DND-41 (cell line): ENCODE data around the gene ZNF343.
A peak's percentile ranks its signal among the peaks of the same experiment; 100 is the strongest.

Experiments used
- ATAC-seq: fragments of 200-7000 bp; cut with Tn5 transposase; 3 replicates; pipeline ENCODE4 v1.9.1; 2021; ENCODE audit warnings: low read depth; ENCODE audit not compliant: insufficient read depth
- DNase-seq: peaks from one replicate; pipeline ENCODE4 v3.0.0-alpha.2; 2020
- H2AFZ ChIP-seq: 2 replicates; pipeline ENCODE4 v1.6.0; 2012; ENCODE audit warnings: low read depth, low read length
- H3K27ac ChIP-seq: 2 replicates; pipeline ENCODE4 v1.5.1; 2012; ENCODE audit warnings: low read length, inconsistent platforms
- H3K27me3 ChIP-seq: fragments of 200-600 bp; sonication (generic); 2 replicates; pipeline ENCODE4 v1.6.0; 2012; ENCODE audit warnings: low read length, mild to moderate bottlenecking, inconsistent platforms; ENCODE audit not compliant: insufficient read depth, poor library complexity
- H3K36me3 ChIP-seq: 2 replicates; pipeline ENCODE4 v1.5.1; 2012; ENCODE audit warnings: low read length, inconsistent platforms; ENCODE audit not compliant: insufficient read depth
- H3K4me1 ChIP-seq: 2 replicates; pipeline ENCODE4 v1.5.1; 2012; ENCODE audit warnings: mild to moderate bottlenecking, low read length; ENCODE audit not compliant: insufficient read depth
- H3K4me2 ChIP-seq: 2 replicates; pipeline ENCODE4 v1.6.0; 2012; ENCODE audit warnings: mild to moderate bottlenecking, moderate library complexity, low read length, inconsistent platforms; ENCODE audit not compliant: insufficient read depth
- H3K4me3 ChIP-seq, 2 experiments: fragments of 200-600 bp in 1 of 2; shearing (Covaris generic) in 1 of 2; 2 replicates each; pipeline ENCODE4 v1.5.1; 2012 to 2016; ENCODE audit warnings: inconsistent platforms in 2 of 2, low read length in 2 of 2, mild to moderate bottlenecking in 2 of 2, low read depth in 1 of 2, moderate library complexity in 1 of 2
- H3K79me2 ChIP-seq: 2 replicates; pipeline ENCODE4 v1.6.0; 2012; ENCODE audit warnings: low read length, inconsistent platforms; ENCODE audit not compliant: insufficient read depth
- H3K9ac ChIP-seq: 2 replicates; pipeline ENCODE4 v1.6.0; 2012; ENCODE audit warnings: low read depth, mild to moderate bottlenecking, inconsistent platforms, low read length, moderate library complexity
- H3K9me3 ChIP-seq: 2 replicates; pipeline ENCODE4 v1.5.1; 2012; ENCODE audit warnings: low read length, moderate library complexity, mild to moderate bottlenecking, inconsistent platforms; ENCODE audit not compliant: insufficient read depth, severe bottlenecking
- H4K20me1 ChIP-seq: 2 replicates; pipeline ENCODE4 v1.6.0; 2012; ENCODE audit warnings: low read length; ENCODE audit not compliant: insufficient read depth
- EZH2 ChIP-seq: IDR thresholded peaks from 3 replicates; pipeline ENCODE4 v1.6.1; 2012; ENCODE audit warnings: borderline replicate concordance, low read depth, mild to moderate bottlenecking, moderate library complexity, low read length, inconsistent platforms; ENCODE audit not compliant: severe bottlenecking
- TF ChIP-seq, protein P1 (sequence below): IDR thresholded peaks from 2 replicates; pipeline ENCODE4 v1.5.1; 2012; ENCODE audit warnings: borderline replicate concordance, low read length, moderate library complexity, mild to moderate bottlenecking; ENCODE audit not compliant: poor library complexity, severe bottlenecking; ENCODE audit errors: extremely low read depth

The ZNF343 gene

DNA sequence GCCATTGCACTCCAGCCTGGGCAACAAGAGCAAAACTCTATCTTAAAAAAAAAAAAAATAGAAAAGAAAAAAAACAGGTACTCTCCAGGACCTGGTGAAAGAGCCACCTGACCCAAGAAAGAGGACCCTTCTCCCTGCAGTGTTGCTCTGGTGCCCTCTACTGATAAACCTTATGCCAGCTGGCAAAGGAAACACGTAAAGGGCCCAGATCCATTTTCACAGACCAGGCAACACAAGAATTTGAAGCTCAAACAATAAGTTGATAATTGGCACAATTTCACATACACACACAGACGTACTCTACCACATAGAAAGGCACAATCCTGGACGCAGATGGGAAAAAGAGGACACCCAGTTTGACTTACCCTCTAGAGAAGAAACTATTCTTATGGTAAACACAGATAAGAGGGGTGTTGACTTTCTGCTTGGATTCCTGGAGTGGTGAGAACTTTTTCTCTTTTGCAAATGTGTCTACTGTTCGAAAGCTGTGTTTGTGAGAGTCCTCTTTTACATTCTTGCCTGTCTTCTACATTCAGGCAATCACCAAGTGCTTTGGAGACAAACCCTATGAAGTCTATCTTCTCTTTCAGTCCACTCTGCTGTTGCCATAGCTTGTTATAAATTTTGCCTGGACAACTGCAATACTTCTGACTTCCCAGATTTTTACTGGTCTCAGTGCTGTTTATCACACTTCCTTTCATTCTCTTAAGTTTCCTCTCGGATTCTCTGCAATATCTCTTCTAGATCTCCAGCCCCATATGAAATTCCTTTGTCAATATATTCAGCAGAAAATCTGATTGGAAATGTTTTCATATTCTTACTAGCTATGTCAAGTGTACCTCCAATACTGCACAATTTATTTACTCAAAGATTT lies 31.7 kb downstream of the ZNF343 start:
- peaks cover 3% of the 10 kb centered on the region; the same call in 1 of the 2 replicates for H3K36me3 ChIP-seq
- no peak for DNase-seq
- H3K4me3 ChIP-seq = no peak overlapping the region
- no peak overlapping the region for H2AFZ ChIP-seq
- no peaks in the 10 kb centered on the region; the same call in 1 of the 2 replicates for H3K4me1 ChIP-seq
- no peak overlapping the region for H3K4me2 ChIP-seq
- no peak for ATAC-seq
- TF ChIP-seq, protein P1, sequence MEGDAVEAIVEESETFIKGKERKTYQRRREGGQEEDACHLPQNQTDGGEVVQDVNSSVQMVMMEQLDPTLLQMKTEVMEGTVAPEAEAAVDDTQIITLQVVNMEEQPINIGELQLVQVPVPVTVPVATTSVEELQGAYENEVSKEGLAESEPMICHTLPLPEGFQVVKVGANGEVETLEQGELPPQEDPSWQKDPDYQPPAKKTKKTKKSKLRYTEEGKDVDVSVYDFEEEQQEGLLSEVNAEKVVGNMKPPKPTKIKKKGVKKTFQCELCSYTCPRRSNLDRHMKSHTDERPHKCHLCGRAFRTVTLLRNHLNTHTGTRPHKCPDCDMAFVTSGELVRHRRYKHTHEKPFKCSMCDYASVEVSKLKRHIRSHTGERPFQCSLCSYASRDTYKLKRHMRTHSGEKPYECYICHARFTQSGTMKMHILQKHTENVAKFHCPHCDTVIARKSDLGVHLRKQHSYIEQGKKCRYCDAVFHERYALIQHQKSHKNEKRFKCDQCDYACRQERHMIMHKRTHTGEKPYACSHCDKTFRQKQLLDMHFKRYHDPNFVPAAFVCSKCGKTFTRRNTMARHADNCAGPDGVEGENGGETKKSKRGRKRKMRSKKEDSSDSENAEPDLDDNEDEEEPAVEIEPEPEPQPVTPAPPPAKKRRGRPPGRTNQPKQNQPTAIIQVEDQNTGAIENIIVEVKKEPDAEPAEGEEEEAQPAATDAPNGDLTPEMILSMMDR = peak; percentile 56
- TF ChIP-seq EZH2 = no peak
- no peaks in the 10 kb centered on the region for H3K79me2 ChIP-seq
- H3K27me3 ChIP-seq = no peaks in the 10 kb centered on the region
- no peak overlapping the region for H3K9ac ChIP-seq
- no peaks in the 10 kb centered on the region for H4K20me1 ChIP-seq
- H3K9me3 ChIP-seq = no peaks in the 10 kb centered on the region
- no peak overlapping the region for H3K27ac ChIP-seq

DNA sequence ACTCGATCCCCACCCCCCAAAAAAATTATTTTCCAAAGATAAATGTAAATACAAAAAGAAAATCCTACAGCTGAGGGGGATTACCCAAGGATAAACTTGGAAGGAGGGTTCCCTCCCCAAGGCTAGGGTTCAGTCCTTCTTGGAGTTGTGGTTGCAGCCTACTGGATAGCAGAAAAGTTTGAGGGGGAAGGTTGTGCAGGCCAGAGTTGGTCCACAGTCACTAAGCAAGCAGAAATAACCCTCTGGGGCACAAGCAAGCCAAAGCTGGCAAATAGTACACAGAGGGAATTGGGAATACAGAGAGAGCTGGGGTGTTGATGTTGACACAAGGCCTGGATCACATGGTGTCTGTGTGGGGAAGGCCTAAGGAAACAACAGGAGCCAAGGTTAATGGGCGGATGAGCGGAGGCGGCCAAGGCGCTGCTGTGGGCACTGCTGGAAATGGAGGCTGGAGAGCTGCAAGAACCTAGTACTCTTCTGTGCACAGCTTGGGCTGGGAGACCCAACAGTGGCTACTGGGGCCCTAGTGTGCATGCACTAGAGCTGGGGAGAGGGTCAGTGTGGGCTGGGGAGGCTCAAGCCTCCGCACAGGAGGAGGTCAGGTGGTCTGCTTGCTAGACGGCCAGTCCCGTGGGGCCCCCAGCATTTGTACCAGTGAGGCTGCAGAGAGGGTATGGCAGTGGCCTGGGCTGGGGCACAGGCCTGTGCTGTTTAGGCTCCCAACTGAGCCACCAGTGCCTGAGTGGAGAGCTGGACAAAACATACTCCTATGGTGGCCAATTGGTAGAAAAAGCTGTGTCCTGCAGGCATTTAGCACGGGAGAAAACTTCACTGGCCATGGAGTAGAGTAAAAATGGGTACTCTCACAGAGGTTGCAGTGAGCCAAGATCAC lies 32.6 kb downstream of the ZNF343 start:
- TF ChIP-seq EZH2 = no peak
- TF ChIP-seq, protein P1 = no peak
- peaks cover 7% of the 10 kb centered on the region for H3K4me1 ChIP-seq
- H3K9ac ChIP-seq = no peak overlapping the region
- H3K9me3 ChIP-seq = no peaks in the 10 kb centered on the region
- ATAC-seq (no peak), DNase-seq (no peak)
- H3K4me3 ChIP-seq = no peak overlapping the region
- H3K27ac ChIP-seq = no peak overlapping the region
- no peak overlapping the region for H3K4me2 ChIP-seq
- no peaks in the 10 kb centered on the region for H3K79me2 ChIP-seq
- H3K27me3 ChIP-seq = no peaks in the 10 kb centered on the region
- no peaks in the 10 kb centered on the region for H3K36me3 ChIP-seq
- H2AFZ ChIP-seq = no peak overlapping the region
- H4K20me1 ChIP-seq = no peaks in the 10 kb centered on the region

DNA sequence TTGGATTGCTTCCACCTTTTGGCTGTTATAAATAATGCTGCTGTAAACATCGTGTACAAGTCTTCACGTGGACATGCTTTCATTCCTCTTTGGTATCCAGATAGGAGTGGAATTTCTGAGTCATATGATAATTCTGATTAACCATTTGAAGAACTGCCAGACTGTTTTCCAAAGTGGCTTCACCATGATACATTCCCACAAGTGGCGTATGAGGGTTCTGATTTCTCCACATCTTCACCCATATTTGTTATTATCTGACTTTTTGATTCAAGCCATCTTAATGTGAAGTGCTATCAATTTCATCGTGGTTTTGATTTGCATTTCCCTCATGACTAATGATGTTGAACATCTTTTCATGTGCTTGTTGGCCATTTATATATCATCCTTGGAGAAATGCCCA lies 35.2 kb downstream of the ZNF343 start:
- Histone ChIP-seq H3K79me2 (peaks cover 21% of the 10 kb centered on the region), H3K9me3 (no peaks in the 10 kb centered on the region), H3K36me3 (peaks cover 18% of the 10 kb centered on the region), H2AFZ (no peak overlapping the region), H3K27ac (no peak overlapping the region), H4K20me1 (peaks cover 15% of the 10 kb centered on the region), H3K4me3 (no peak overlapping the region), H3K4me2 (no peak overlapping the region), H3K27me3 (no peaks in the 10 kb centered on the region), H3K9ac (no peak overlapping the region), H3K4me1 (peaks cover 22% of the 10 kb centered on the region)
- DNase-seq = no peak
- TF ChIP-seq, protein P1 = no peak
- no peak for TF ChIP-seq EZH2
- ATAC-seq = no peak
